ENCODE measurements around the gene CDRT15.
"Not testable (repeated sequence)": the region's sequence is repeated elsewhere in the genome, so short reads cannot be mapped to it uniquely, and the experiment has no call there.

Gene CDRT15

GRCh38 chr17:14236762-14237161 lies at the start of gene CDRT15:
Gene CDRT15 (minus strand): TSS chr17:14236862. CDS start chr17:14236833, 29 bp downstream.
- not testable (repeated sequence) for DNase-seq

- DNase-seq: no peak
These were observed 46.1 kb upstream of the CDRT15 start for GRCh38 chr17:14282726-14283125.

- DNase-seq: no peak
These were observed 44.9 kb upstream of the CDRT15 start for GRCh38 chr17:14281530-14281929.

- no peak for DNase-seq
These were observed 40.0 kb upstream of the CDRT15 start for GRCh38 chr17:14276535-14277250.

GRCh38 chr17:14270508-14270907 lies 33.8 kb upstream of the CDRT15 start:
- DNase-seq: no peak

GRCh38 chr17:14269473-14269872 lies 32.8 kb upstream of the CDRT15 start:
- DNase-seq: no peak

- no peak for DNase-seq
These were observed 31.6 kb upstream of the CDRT15 start for GRCh38 chr17:14268264-14268663.

- no peak for DNase-seq
These were observed 24.7 kb upstream of the CDRT15 start for GRCh38 chr17:14261406-14261805.

- no peak for DNase-seq
These were observed 9.0 kb upstream of the CDRT15 start for GRCh38 chr17:14245629-14246028.

GRCh38 chr17:14245002-14245401 lies 8.3 kb upstream of the CDRT15 start:
- no peak for DNase-seq

GRCh38 chr17:14239271-14239670 lies 2.6 kb upstream of the CDRT15 start:
- DNase-seq: not testable (repeated sequence)

- DNase-seq: not testable (repeated sequence)
These were observed 630 bp downstream of the CDRT15 start for GRCh38 chr17:14236032-14236431.

GRCh38 chr17:14235047-14235446 lies 1.6 kb downstream of the CDRT15 start:
- DNase-seq: not testable (repeated sequence)

- DNase-seq: not testable (repeated sequence)
These were observed 5.5 kb downstream of the CDRT15 start for GRCh38 chr17:14231187-14231586.

GRCh38 chr17:14228903-14229302 lies 7.8 kb downstream of the CDRT15 start:
- DNase-seq: no peak

GRCh38 chr17:14227052-14227451 lies 9.6 kb downstream of the CDRT15 start:
- no peak for DNase-seq

- DNase-seq: no peak
These were observed 11.2 kb downstream of the CDRT15 start for GRCh38 chr17:14225254-14225980.

- DNase-seq: no peak
These were observed 14.1 kb downstream of the CDRT15 start for GRCh38 chr17:14222611-14223010.

- DNase-seq: no peak
These were observed 22.4 kb downstream of the CDRT15 start for GRCh38 chr17:14214271-14214670.

GRCh38 chr17:14212401-14212800 lies 24.3 kb downstream of the CDRT15 start:
- no peak for DNase-seq

- DNase-seq: no peak
These were observed 24.9 kb downstream of the CDRT15 start for GRCh38 chr17:14211801-14212200.

GRCh38 chr17:14211246-14211645 lies 25.4 kb downstream of the CDRT15 start:
- no peak for DNase-seq

GRCh38 chr17:14209215-14209614 lies 27.4 kb downstream of the CDRT15 start:
- no peak for DNase-seq

- DNase-seq: no peak
These were observed 28.9 kb downstream of the CDRT15 start for GRCh38 chr17:14207791-14208190.
